Measurements from ENCODE around the gene RAMP2.

GRCh38 chr17:42787266-42787665 is 26.2 kb downstream of the RAMP2 start:
- TF ChIP-seq POLR2A (IDR thresholded peaks at IDR 0.05; ENCODE audit: low read length) (no peak), GATA1 (IDR thresholded peaks at IDR 0.05; ENCODE audit: low read depth, low read length) (no peak)
